ENCODE measurements around the gene GET4.

DNA sequence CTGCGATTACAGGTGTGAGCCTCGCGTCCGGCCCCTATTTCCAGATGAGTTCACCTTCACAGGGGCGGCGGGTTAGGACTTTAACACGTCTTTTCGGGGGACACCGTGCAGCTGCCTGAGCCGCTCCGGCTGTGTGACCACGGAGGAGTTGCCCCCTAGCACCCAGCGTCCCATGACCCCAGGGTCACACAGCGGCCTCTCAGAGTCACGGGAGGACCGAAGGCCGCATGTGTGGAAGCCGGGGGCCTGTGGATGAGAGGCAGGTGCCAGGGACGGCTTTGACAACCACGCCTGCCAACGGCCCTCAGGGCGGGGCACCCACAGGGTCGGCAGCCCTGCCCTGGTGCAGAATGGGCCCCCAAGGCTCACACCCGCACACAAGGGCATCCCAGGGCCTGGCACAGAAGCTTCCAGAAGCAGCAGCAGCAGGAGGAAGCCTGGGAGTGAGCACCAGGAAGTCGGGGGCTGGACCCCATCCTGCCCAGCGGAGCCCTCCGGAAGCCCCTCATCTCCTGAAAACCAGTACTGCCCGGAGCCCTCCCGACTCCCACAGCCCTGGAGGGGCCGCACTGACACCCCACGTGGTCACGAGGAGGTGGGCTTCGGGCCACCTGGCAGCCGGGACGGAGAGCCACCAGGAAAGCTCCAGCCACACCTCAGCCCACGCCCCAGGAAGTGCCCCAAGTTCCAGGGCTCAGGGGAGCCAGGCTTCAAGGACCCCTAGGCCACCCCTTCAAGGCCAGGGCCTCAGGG lies 45.4 kb downstream of the GET4 start:
- TF ChIP-seq, protein P1, sequence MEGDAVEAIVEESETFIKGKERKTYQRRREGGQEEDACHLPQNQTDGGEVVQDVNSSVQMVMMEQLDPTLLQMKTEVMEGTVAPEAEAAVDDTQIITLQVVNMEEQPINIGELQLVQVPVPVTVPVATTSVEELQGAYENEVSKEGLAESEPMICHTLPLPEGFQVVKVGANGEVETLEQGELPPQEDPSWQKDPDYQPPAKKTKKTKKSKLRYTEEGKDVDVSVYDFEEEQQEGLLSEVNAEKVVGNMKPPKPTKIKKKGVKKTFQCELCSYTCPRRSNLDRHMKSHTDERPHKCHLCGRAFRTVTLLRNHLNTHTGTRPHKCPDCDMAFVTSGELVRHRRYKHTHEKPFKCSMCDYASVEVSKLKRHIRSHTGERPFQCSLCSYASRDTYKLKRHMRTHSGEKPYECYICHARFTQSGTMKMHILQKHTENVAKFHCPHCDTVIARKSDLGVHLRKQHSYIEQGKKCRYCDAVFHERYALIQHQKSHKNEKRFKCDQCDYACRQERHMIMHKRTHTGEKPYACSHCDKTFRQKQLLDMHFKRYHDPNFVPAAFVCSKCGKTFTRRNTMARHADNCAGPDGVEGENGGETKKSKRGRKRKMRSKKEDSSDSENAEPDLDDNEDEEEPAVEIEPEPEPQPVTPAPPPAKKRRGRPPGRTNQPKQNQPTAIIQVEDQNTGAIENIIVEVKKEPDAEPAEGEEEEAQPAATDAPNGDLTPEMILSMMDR (IDR thresholded peaks at IDR 0.05; ENCODE audit: low read depth, low read length): no peak
- TF ChIP-seq POLR2A (IDR thresholded peaks at IDR 0.05; ENCODE audit: extremely low read depth, insufficient read length): no peak
- TF ChIP-seq, protein P2, sequence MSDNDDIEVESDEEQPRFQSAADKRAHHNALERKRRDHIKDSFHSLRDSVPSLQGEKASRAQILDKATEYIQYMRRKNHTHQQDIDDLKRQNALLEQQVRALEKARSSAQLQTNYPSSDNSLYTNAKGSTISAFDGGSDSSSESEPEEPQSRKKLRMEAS (IDR thresholded peaks at IDR 0.05; ENCODE audit: low read depth, low read length): no peak
